22Rv1 (cell line): ENCODE results near the gene IGSF21.

Source experiments
- ZFX ChIP-seq: fragments of 450-650 bp; IDR thresholded peaks from 2 replicates; pipeline ENCODE4 v1.6.1; 2017; ENCODE audit warnings: antibody characterized with exemption, borderline replicate concordance
- TF ChIP-seq, protein P1 (sequence below): fragments of 450-650 bp; IDR thresholded peaks from 2 replicates; pipeline ENCODE4 v1.5.1; 2017; ENCODE audit warnings: mild to moderate bottlenecking

DNA sequence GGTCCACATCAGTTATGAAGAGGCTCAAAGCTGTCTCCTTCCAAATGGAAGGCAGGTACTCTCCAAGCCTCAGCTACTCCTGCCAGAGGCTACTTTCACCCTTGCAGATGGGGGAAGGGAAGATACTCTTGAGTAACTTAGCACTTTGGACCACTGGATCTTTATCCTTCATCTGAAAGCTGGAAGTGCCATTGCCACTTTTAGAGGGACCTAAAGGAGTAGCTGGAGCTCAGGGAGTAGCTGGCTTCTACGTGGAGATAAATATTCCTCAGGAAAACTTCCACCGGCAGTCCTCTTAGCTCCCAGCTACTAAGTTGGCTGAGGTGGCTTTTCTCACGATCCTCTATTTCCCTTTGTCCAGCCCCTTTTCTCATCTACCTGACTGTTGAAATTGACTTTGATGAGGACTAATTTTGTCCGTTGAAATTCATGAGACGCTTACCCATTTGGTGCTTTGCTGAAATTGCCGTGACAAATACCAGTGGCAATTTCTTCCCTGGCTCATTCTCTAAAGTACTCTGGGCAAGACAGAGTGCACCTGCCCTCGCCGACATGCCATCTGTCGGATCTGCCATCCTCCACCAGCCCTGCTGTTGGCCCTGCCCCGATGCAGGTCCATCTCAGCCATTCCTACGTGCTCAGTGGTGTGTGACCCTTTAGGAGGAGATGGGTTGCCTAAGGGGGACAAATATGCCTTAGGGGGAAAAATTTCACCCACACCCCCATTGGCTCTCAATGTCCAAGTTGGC lies 13.6 kb downstream of the IGSF21 start:
- TF ChIP-seq, protein P1, sequence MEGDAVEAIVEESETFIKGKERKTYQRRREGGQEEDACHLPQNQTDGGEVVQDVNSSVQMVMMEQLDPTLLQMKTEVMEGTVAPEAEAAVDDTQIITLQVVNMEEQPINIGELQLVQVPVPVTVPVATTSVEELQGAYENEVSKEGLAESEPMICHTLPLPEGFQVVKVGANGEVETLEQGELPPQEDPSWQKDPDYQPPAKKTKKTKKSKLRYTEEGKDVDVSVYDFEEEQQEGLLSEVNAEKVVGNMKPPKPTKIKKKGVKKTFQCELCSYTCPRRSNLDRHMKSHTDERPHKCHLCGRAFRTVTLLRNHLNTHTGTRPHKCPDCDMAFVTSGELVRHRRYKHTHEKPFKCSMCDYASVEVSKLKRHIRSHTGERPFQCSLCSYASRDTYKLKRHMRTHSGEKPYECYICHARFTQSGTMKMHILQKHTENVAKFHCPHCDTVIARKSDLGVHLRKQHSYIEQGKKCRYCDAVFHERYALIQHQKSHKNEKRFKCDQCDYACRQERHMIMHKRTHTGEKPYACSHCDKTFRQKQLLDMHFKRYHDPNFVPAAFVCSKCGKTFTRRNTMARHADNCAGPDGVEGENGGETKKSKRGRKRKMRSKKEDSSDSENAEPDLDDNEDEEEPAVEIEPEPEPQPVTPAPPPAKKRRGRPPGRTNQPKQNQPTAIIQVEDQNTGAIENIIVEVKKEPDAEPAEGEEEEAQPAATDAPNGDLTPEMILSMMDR, result no peak
- no peak for TF ChIP-seq ZFX
